ENCODE measurements around the gene FAM187B.
"Not testable (repeated sequence)": the region's sequence is repeated elsewhere in the genome, so short reads cannot be mapped to it uniquely, and the experiment has no call there.

FAM187B gene

DNA sequence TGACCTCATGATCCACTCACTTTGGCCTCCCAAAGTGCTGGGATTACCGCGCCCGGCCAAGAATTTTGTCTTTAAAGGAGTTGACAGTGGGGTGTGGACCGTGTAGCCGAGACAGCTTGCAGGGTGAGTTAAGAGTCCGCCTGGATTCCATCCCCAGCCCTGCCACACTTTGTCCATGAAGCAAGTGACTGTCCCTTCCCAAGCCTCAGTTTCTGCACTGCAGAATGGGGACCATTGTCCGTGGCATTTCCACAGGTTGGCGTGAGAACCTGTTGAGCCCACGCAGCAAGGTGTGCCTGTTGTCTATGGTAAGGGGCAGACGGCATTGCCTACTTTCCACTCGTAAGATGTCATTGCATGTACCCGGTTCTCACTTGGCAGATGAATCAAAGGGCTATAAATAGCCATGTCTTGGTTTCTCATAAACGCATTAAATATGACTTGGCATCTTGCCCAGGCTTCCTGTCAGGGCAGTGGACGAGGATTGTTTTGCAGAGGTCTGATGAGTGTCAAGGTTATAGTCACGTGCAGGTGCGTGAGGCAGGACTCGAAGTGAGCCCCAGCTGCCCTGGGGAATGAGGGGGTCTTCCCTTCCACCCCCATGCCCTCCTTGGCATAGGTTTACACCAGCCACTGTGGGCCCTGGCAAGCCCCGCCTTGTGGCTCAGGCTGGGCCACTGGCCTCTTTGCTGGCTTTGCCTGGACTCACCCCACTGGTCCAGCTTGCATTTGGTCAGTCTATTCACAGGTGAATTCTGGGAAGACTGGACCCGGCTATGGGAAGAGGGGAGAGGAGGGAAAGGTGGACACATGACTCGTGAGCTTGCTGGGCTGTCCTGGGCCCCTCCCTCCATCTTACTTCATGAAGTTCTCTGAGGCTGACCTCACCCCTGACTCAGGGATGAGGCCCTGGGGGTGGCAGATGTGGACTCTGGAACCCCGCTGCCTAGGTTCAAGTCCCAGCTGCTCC, 14.6 kb downstream of the FAM187B start:
- peak; percentile 66 to 70 for DNase-seq (ENCODE audit: low read depth in 2 of 2)

DNA sequence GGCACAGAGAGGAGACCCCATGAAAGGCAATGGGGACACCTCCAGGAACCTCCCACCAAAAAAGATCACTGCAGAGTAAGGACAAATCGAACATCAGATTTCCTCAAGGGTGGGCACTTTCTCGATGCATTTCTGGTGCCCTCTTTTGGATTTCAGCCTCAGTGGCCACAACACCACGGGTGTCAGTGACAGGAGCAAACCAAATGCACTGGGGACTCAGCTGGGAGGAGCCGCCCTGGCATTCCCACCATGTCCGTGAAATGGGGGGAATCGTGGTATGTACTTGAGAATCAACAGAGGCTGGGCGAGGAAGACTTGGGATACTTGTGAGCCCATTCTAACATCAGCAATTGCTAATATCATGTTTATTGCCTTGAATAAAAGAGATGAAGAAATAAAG, 16.3 kb downstream of the FAM187B start:
- DNase-seq (ENCODE audit: low read depth in 2 of 2) = no peak

DNA sequence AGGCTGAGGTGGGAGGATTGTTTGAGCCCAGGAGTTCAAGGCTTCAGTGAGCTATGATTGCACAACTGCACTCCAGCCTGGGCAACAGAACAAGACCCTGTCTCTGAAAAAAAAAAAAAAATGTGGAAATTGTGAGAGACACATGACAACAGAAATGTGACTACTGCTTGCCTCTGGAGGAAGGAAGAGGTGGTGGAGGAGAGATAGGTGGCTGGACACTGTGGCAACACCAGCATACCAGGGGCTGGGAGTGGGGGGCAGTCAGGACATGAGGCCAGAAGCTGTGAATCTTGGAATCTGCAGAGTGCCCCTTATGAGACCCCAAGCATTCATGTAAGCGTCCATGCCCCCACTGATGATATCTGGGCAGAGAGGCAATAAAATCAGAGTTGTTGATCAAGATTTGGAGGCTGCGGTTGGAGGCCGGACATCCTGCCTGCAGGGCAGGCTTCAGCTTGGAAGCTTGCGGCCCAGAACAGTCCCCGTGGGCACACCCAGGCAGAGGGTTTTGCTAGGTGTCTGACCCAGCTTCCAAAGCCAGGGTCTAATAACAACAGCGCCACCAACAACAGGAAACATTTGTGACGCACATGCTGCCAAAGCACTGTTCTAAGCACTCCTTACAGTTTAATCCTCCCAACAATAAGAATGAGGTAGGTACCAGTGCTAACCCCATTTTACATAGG, 16.9 kb downstream of the FAM187B start:
- DNase-seq (ENCODE audit: low read depth in 2 of 2) = no peak

DNA sequence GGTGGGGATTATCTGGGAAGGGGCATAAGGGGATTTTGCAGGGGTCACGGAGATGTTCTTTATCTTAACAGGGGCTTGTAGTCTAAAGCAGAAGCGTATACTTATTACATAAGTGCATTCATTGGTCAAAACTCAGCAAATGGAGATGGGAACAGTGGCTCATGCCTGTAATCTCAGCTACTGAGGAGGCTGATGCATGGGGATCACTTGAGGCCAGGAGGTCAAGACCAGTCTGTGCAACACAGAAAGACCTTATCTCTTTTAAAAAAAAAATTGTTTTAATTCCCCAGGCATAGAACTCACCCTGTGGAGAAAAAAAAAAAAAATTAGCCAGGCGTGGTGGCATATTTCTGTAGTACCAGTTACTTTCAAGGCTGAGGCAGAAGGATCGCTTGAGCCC, 18.9 kb downstream of the FAM187B start:
- no peak for DNase-seq (ENCODE audit: low read depth in 2 of 2)

DNA sequence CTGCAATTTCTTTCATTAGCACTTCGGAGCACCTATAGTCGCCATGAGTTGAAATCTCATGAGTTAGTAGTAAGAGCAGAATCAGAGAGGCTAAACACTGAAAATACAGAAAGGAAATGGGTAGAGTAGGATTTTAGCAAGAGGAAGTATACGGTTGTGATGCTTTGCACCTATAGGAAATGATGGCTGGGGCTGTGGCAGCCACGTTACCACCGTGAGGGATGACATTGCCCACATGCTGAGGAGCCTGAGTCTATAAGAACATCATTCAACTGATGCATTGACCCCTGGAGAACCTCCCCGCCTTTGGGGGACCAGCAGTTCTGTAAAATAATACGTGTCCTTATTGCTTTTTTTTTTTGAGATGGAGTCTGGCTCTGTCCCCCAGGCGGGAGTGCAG, 20.4 kb downstream of the FAM187B start:
- no peak for DNase-seq (ENCODE audit: low read depth in 2 of 2)

DNA sequence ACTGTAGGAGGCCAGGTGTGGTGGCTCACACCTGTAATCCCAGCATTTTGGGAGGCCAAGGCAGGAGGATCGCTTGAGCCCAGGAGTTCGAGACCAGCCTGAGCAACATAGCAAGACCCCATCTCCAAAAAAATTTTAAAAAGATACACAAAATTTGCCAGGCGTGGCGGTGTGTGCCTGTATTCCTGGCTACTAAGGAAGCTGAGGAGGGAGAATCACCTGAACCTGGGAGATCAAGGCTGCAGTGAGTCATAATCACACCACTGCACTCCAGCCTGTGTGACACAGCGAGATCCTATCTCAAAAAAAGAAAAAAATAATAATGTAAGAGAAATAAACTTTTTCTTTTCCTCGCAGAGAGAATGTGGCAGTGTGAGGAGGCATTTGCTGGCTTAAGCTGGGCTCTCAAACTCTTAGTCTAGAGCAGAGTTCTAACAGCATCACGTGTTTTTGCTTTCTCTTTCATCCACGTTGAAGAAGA, 21.1 kb downstream of the FAM187B start:
- DNase-seq (ENCODE audit: low read depth in 2 of 2) = no peak

DNA sequence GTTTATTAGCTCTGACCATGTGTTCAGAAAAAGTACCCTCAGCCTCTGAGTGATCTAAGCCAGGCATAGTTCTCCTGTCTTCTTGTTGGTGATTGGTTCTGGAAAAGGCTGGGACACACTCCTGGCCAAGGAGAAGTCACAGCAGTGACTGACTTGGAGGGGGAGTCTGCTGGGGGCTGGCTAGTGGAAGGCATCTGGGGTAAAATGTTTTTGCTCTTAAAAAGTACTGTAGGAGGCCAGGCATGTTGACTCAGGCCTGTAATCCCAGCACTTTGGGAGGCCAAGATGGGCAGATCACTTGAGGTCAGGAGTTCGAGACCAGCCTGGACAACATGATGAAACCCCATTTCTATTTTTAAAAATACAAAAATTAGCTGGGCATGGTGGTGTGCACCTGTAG, 21.7 kb downstream of the FAM187B start:
- no peak for DNase-seq (ENCODE audit: low read depth in 2 of 2)

DNA sequence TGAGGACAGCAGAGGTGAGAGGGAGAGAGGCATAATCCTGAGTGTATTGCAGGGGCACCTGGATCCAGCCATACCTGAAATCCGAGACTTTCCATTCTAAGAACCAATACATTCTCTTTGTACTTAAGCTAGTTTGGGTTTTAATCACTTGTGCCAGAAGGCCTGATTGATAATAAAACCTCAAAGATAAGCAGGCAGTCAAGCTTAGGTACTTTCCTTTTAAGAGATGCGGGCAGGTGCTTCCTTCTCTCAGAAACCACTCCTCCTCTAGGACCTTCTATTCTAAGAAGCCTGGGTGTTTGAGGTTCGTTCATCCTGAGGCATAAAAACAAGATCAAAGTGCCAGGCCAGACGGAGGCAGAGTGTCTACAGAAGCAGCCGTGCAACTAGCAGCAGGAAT, 22.2 kb downstream of the FAM187B start:
- DNase-seq (ENCODE audit: low read depth in 2 of 2) = no peak

DNA sequence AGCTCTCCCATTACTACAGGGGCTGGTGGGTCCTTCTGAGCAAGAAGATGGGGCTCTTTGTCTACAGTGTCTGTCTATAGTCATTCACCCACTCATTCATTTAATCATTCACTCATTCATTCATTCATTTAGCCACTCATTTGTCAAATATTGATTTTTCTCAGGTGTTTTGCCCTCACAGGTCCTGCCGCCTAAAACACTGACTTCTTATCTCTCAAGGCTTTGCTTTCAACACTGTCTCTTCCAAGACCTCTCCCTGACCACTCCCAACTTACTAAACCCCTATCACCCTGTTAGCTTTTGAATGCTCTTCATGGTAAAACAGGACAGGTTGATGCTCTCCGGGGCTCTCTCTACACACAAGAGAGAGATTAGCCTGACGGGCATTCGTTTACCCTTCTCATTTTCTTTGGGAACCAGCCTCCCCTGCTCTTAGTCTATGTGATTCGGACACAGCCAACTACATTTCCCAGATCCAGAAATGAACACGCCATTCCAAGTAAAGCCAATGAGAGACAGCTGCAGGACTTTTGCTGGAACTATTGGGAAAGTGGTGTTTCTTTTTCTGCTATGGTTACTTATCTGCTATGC, 22.7 kb downstream of the FAM187B start:
- DNase-seq (ENCODE audit: low read depth in 2 of 2) = no peak

DNA sequence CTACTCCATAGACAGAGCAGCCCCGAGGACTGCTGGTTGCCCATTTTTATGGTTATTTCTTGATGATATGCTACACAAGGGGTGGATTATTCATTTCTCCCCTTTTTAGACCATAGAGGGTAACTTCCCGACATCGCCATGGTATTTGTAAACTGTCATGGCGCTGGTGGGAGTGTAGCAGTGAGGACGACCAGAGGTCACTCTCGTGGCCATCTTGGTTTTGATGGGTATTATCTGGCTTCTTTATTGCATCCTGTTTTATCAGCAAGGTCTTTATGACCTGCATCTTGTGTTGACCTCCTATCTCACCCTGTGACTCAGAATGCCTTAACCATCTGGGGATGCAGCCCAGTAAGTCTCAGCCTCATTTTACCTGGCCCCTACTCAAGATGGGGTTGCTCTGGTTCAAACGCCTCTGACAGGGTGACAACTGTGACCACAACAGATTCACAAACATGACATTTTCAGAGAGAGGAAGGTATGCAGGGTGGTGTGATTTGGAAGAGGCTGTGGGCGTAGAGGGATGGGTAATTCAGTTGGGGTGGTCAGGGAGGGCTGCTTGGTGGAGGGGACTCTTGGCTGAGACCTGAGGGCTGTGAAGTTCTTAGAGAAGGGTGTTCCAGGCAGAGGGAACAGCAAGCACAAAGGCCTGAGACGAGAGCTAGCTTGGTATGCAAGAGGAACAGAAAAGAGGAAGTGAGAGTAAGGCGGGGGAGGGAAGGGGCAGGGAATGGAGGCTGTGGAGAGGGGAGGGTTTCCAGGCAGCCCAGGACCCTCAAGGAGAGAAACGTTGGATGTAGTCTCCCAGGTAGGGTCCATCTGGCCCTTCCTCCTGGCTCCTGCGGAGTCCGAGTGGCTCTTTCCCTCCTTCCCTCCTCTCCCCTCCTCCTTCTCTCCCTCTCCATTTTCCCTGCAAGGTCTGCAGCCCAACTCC, 23.5 kb downstream of the FAM187B start:
- DNase-seq (ENCODE audit: low read depth in 2 of 2) = no peak

DNA sequence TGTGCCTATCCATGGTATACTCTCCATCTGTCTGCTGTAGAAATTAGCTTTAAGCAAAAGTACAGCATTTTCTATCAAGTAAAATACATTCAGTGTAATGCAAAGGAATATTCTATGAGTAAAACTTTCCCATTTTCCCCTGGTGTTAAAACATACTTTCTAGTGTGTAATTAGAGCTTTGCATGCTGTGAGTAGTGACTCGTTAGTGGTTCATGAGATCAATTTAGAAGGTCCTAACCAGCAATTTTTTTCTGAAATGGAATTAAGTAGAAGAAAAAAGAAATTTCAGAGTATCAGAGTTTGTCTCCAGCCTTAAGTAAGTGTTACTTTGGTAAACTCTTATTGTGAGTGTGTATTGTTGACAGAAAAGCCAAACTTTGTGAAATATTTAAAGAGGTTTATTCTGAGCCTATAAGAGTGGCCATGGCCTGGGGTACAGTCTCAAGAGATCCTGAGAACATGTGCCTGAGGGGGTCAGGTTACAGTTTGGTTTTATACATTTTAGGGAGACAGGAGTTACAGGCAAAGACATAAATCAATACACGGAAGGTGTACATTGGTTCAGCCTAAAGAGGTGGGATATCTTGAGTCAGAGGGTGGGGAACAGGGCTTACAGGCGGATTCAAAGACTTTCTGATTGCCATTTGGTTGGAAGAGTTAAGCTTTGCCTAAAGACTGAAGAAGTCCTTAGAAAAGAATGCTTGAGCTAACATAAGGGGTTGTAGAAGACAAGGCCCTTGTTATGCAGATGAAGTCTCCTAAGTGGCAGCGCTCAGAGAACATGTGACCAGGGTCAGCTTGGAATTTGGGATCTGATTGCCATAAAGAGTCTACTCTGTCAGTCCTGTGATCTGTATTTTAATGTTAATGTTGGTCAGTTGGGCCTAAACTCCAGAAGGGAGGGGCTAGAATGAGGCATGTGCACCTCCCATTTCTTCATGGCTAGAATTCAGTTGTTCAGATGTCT, 25.5 kb downstream of the FAM187B start:
- DNase-seq (ENCODE audit: low read depth in 2 of 2) = no peak

DNA sequence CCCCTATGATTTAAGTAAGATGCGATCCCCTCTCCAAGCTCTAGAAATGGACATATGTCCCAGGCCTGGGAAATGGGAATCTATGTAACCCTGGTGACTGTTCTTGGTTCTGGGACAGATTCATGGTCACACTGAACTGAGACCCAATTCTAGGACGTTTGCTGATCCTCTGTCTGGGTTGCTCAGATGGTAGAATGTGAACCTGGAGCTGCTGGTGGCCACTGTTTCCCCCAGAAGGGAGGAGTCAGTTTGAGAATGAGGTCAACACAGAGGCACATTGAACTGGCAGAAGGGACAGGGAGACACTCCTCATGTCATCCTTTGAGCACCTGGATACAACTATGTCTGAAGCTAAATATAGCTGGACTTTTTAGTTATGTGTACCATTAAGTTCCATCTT, 29.1 kb downstream of the FAM187B start:
- DNase-seq (ENCODE audit: low read depth in 2 of 2) = no peak

DNA sequence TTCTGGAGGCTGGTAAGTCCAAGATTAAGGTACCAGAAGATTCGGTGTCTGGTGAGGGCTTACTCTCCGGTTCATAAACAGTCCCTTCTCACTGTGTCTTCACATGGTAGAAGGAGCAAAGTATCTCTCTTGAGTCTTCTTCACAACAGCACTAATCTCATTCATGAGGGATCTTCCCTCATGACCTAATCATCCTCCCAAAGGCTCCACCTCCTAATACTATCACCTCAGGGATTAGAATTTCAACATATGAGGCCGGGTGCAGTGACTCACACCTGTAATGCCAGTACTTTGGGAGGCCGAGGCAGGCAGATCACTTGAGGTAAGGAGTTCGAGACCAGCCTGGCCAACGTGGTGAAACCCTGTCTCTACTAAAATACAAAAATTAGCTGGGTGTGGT, 31.7 kb downstream of the FAM187B start:
- DNase-seq (ENCODE audit: low read depth in 2 of 2) = not testable (repeated sequence)

DNA sequence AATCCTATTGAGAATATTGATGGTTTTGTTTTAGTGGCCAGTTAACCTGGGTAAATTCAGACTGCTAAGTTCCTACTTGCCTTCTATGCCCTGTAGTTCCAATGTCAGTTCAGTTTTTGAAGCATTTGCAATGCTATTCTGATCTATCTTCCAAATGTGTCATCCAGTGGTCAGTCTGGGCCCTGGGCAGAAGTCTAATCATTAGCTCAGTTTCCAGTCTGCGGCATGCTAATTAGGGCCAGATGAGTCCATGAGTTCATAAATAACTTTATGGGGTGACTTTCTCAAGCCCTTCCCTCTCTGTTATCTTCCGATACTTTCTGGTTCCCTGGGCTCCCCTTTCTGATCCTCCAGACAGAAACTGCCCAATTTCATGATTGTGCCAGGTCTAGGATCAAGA, 32.7 kb downstream of the FAM187B start:
- no peak for DNase-seq (ENCODE audit: low read depth in 2 of 2)

DNA sequence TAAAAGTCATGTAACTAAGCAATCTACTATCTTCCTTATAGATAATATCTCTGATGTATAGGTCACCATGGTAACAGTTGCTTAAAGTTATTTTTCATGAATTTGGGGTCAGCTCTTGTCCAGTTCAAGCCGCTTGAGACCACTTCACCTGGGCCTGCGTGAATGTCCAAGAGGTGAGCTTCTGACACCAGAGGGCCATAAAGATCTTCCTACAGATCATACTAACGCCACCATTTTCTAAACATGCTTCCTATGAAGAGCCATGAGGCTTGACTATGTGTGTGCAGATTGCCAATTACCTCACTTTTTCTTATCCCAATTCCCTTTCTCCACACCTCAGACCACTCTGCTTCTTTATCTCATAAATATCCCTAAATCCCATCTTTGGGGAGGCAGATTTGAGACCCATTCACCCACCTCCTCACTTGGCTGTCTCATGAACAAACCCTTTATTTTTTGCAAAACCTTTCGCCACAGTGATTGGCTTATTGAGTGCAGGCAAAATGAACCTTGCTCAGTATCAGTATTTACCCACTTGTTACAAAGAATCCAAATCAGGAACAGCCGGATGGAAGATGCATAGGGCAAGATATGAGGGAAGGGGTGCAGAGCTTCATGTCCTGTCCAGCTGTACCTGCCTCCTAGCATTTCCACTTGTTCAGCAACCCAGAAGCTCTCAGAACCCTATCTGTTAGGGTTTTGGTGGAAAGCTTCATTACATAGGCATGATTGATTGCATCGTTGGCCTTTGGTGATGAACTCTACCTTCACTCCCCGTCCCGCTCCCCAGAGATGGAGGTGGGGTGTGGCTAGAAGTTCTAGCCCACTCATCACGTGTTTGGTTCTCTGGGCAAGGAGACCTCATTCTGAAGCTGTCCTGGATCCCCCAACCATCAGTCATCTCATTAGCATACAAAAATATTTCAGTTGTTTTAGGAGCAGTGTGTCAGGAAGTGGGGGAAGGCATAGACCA, 34.2 kb downstream of the FAM187B start:
- no peak for DNase-seq (ENCODE audit: low read depth in 2 of 2)

DNA sequence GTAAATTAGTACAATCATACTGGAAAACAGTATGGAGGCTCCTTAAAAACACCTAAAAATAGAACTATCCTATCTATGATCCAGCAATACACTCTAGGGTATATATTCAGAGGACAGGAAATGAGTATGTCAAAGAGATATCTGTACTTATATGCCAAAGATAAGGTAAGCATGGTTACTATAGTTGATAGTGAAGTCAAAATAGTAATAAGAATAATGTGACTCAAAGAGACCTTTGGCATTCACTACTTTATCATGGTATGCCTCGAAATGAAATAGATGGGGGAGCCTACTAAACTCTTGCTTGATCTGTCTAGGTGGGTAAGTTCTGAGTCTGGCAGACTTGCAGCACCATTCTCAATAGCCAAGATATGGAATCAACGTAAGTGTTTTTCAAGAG, 43.7 kb downstream of the FAM187B start:
- no peak for DNase-seq (ENCODE audit: low read depth in 2 of 2)

DNA sequence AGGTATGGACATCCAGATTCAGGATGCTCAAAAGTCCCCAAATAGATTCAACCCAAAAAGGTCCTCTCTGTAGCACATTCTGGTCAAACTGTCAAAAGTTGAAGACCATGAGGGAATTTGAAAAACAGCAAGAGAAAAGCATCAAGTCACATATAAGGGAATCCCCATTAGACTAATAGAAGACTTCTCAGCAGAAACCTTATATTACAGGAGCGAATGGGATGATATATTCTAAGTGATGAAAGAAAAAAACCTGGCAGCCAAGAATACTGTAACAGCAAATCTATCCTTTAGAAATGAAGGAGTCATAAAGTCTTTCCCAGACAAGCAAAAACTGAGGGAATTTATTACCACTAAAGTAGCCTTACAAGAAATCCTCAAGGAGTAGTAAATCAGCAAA, 44.3 kb downstream of the FAM187B start:
- DNase-seq (ENCODE audit: low read depth in 2 of 2) = no peak

DNA sequence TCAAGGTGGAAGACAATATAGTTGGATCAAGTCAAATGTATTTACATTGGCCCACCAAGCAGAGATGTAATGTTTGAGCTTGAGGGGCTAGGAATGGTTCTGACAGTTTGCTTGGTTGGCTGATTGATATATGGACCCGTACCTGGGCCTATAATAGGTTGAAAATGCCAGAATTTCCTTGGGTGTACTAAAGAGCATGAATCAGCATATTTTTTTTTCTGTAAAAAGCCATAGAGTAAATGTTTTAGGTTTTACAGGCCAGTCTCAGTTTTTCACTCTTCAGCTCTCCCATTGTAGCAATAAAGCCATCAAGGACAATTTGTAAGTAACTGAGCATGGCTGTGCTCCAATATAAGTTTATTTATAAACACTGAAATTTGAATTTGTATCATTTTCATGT, 47.2 kb downstream of the FAM187B start:
- DNase-seq (ENCODE audit: low read depth in 2 of 2) = no peak

DNA sequence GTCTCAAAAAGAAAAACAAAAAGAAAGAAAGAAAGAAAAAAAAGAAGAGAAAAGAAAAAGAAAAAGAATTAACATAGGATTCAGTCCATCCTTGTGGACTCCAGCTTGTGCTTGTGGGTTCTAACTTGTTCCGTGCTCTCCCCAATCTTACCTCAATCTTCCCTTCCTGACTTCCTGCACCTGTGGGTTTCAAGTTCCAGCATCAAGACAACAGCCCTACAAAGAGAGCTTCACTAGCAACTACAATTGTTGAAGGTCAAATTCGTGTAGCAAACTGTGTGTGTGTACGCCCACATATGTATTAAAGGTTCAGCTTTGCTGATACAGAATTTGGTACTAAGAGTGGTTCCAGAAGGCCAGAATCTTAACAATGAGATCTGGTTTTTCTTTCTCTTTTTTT, 48.7 kb downstream of the FAM187B start:
- DNase-seq (ENCODE audit: low read depth in 2 of 2) = no peak
